Thoracic aorta (tissue), 2 donors: ENCODE results near the gene ADIPOR1. TPM values are rescaled to one million over a fixed set of nuclear protein-coding genes. Genes with fewer than 3 reads are reported as not detected.
A peak's percentile ranks its signal among the peaks of the same experiment; 100 is the strongest.

Experiments
- ATAC-seq: fragments of 150-250 bp; one replicate; pipeline ENCODE4 v1.8.0; 2017; ENCODE audit warnings: low read depth; ENCODE audit not compliant: insufficient number of reproducible peaks, low FRiP score
- DNase-seq: peaks from one replicate; pipeline ENCODE4 v3.0.0-alpha.2; 2020; ENCODE audit warnings: low spot score
- H3K27ac ChIP-seq, 2 donors: fragments of 200-600 bp; sonication (generic); 1 replicate in 1 of 2; 2 replicates in 1 of 2; pipeline ENCODE4 v1.5.1; 2016; ENCODE audit warnings: mild to moderate bottlenecking in 2 of 2, moderate library complexity in 2 of 2
- H3K27me3 ChIP-seq: fragments of 200-600 bp; sonication (generic); replicated peaks from 2 replicates; pipeline ENCODE4 v1.6.0; 2016; ENCODE audit warnings: mild to moderate bottlenecking; ENCODE audit not compliant: insufficient read depth
- H3K36me3 ChIP-seq: fragments of 200-600 bp; sonication (generic); one replicate; pipeline ENCODE4 v1.5.1; 2016
- H3K4me1 ChIP-seq, 2 donors: fragments of 200-600 bp; sonication (generic); 1 replicate in 1 of 2; 2 replicates in 1 of 2; pipeline versions ENCODE4 v1.5.1 to v1.6.0; 2016; ENCODE audit warnings: low read depth in 2 of 2, mild to moderate bottlenecking in 1 of 2; ENCODE audit not compliant: control insufficient read depth in 1 of 2
- H3K4me3 ChIP-seq: fragments of 200-600 bp; sonication (generic); 2 replicates; pipeline ENCODE4 v1.5.1; 2016; ENCODE audit warnings: mild to moderate bottlenecking
- H3K9me3 ChIP-seq: fragments of 200-600 bp; sonication (generic); 2 replicates; pipeline ENCODE4 v1.5.1; 2016
- CTCF ChIP-seq: fragments of 200-600 bp; sonication (generic); IDR thresholded peaks from one replicate; pipeline ENCODE4 v1.5.1; 2019; ENCODE audit warnings: antibody characterized with exemption
- total RNA-seq, 2 donors: library from RNA; depleted of rRNA; stranded (reverse); fragments of >200 nt; gene quantifications; one replicate each; pipeline versions ENCODE4 v1.1.0 to v1.2.3, GENCODE V29; 2016

Gene ADIPOR1
- total RNA-seq, 2 donors from 2014 or later = 91.8 to 98.6 TPM

GRCh38 chr1:202968351-202968750 lies 10.2 kb upstream of the ADIPOR1 start:
- H3K9me3 ChIP-seq = no peaks in the 10 kb centered on the region
- DNase-seq (no peak), ATAC-seq (no peak)
- peaks cover 10 to 30% of the 10 kb centered on the region in 2 donors for H3K4me1 ChIP-seq
- H3K27ac ChIP-seq = peak overlapping the region in 1 of 2 donors; percentile 82
- H3K36me3 ChIP-seq = no peaks in the 10 kb centered on the region
- H3K4me3 ChIP-seq = peak overlapping the region; percentile 95
- no peak for TF ChIP-seq CTCF
- H3K27me3 ChIP-seq = no peaks in the 10 kb centered on the region

GRCh38 chr1:202967684-202968281 lies 9.7 kb upstream of the ADIPOR1 start:
- Histone ChIP-seq H3K4me1 (peaks cover 10 to 30% of the 10 kb centered on the region in 2 donors), H3K27ac (peak overlapping the region; percentile 61 to 82), H3K4me3 (peak overlapping the region; percentile 95), H3K27me3 (no peaks in the 10 kb centered on the region), H3K9me3 (no peaks in the 10 kb centered on the region), H3K36me3 (peaks cover under 1% of the 10 kb centered on the region)
- ATAC-seq (no peak), DNase-seq (no peak)
- no peak for TF ChIP-seq CTCF

GRCh38 chr1:202966006-202966898 lies 8.1 kb upstream of the ADIPOR1 start:
- H3K27ac ChIP-seq = peak overlapping the region; percentile 82 to 95
- H3K4me1 ChIP-seq = peaks cover 10 to 30% of the 10 kb centered on the region in 2 donors
- DNase-seq (no peak), ATAC-seq (no peak)
- peak overlapping the region; percentile 95 for H3K4me3 ChIP-seq
- H3K27me3 ChIP-seq = no peaks in the 10 kb centered on the region
- no peak for TF ChIP-seq CTCF
- no peaks in the 10 kb centered on the region for H3K9me3 ChIP-seq
- peaks cover 8% of the 10 kb centered on the region for H3K36me3 ChIP-seq

- Histone ChIP-seq H3K9me3 (no peaks in the 10 kb centered on the region), H3K27me3 (no peaks in the 10 kb centered on the region), H3K4me1 (peaks cover 10 to 30% of the 10 kb centered on the region in 2 donors), H3K36me3 (peaks cover 8% of the 10 kb centered on the region), H3K27ac (no peak overlapping the region), H3K4me3 (no peak overlapping the region)
- no peak for TF ChIP-seq CTCF
- DNase-seq (no peak), ATAC-seq (no peak)
These were observed 7.3 kb upstream of the ADIPOR1 start for GRCh38 chr1:202965422-202965821.

- no peak for TF ChIP-seq CTCF
- Histone ChIP-seq H3K36me3 (peaks cover 8% of the 10 kb centered on the region), H3K4me1 (peaks cover 10 to 30% of the 10 kb centered on the region in 2 donors), H3K27me3 (no peaks in the 10 kb centered on the region), H3K9me3 (no peaks in the 10 kb centered on the region), H3K4me3 (no peak overlapping the region), H3K27ac (no peak overlapping the region)
- no peak for DNase-seq
- no peak for ATAC-seq
These were observed 6.8 kb upstream of the ADIPOR1 start for GRCh38 chr1:202964791-202965410.
